Measurements from ENCODE around the gene FLNC. TPM values are rescaled to one million over a fixed set of nuclear protein-coding genes. Genes with fewer than 3 reads are reported as not detected.

The FLNC gene
- total RNA-seq, 1 experiment from 2014 or later = 6.7 TPM

DNA sequence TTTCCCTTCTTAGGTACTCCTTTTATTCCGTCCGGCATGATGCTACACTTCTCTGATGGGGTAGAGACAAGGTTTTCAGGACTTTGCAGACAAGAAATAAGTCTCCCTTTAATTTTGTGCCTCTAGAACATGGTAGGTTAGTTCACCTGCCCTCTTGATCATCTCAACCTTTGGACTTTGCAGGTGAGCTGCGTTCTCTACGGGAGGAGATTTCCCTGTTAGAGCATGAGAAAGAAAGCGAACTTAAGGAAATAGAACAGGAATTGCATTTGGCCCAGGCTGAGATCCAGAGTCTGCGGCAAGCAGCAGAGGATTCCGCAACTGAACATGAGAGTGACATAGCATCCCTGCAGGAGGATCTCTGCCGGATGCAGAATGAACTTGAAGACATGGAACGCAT is 29.2 kb upstream of the FLNC start:
- DNase-seq (ENCODE audit: low read depth) = no peak

DNA sequence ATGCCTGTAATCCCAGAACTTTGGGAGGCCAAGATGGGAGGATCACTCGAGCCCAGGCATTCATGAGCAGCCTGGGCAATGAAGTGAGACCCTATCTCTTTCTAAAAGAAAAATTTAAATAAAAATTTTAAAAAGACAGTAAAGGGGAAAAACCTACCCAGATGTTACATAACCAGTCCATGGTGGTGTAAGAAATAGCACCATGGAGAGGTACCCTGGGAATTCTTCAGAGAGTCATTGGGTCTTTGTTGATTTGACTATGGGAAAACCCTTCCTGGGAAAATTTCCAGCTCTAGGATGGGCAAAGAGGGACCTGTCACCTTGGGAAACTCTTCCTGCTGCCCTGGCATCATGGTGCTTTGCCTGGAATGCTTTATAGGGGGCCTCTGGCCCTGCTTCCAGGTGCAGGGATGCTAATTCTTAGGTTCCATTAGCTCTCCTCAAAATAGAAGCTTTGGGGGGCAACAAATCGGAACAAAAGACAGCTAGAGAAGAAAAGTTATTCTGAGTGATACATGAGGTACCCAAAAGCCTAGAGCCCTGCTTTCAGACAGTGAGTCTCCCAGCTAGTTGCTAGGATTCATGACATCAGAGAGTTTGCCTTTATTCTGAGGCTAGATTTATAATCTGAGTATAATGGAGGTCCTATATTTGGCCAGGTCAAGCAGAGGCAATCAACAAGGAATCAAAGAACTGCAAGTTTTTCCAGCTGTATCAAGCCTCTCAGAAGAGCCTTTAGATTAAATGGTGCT is 28.4 kb upstream of the FLNC start:
- no peak for DNase-seq (ENCODE audit: low read depth)

GRCh38 chr7:128804484-128804883 is 25.7 kb upstream of the FLNC start:
- no peak for DNase-seq (ENCODE audit: low read depth)

GRCh38 chr7:128805225-128805624 is 25.0 kb upstream of the FLNC start:
- DNase-seq (ENCODE audit: low read depth) = no peak

DNA sequence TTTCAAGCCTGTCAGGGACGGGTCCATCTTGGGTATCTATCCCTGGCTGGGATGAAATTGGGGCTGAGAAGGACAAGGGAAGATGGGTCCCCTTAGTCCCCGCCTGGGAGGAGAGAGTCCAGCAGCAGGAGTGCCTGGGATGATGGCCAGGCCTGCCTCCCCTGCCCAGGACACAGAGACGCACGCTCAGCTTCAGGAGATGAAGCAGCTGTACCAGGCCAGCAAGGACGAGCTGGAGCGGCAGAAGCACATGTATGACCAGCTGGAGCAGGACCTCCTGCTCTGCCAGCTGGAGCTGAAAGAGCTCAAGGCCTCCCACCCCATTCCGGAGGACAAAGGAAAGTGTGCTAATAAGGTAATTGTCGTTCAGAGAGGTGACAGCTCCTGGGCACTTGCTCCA is 23.0 kb upstream of the FLNC start:
- no peak for DNase-seq (ENCODE audit: low read depth)

DNA sequence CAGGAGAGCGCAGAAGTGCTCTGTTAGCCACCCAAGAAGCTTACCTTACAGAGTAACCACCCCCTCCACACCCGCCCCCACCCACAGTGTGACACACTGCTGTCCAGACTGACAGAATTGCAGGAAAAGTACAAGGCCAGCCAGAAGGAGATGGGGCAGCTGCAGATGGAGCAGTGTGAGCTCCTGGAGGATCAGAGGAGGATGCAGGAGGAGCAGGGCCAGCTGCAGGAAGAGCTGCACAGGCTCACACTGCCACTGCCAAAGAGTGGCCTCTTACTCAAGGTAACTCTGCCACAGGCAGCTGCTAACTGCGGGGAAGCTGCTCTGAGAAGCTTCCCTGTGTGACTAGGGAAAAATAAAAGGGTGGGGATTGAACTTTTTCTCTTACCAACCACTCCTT is 20.8 kb upstream of the FLNC start:
- DNase-seq (ENCODE audit: low read depth) = no peak

DNA sequence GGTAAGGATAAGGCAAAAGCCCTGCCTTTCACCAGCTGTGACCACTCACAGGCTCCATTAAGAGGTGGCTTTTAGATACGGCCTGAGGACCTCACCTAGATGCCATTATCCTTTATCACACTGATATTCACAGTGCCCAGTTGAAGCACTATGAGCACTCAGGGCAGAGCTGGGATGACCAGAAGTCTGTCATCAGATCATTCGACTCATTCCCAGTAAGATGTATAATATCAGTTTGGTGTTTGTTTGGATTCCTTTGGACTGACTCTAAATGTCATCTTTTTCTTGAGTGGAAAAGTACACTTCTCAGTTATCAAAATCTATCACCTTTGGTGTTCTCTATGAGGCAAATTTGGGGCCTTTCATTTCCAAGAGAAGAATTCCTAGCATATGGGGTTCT is 19.7 kb upstream of the FLNC start:
- DNase-seq (ENCODE audit: low read depth) = no peak

GRCh38 chr7:128810997-128811396 is 19.2 kb upstream of the FLNC start:
- DNase-seq (ENCODE audit: low read depth) = no peak

DNA sequence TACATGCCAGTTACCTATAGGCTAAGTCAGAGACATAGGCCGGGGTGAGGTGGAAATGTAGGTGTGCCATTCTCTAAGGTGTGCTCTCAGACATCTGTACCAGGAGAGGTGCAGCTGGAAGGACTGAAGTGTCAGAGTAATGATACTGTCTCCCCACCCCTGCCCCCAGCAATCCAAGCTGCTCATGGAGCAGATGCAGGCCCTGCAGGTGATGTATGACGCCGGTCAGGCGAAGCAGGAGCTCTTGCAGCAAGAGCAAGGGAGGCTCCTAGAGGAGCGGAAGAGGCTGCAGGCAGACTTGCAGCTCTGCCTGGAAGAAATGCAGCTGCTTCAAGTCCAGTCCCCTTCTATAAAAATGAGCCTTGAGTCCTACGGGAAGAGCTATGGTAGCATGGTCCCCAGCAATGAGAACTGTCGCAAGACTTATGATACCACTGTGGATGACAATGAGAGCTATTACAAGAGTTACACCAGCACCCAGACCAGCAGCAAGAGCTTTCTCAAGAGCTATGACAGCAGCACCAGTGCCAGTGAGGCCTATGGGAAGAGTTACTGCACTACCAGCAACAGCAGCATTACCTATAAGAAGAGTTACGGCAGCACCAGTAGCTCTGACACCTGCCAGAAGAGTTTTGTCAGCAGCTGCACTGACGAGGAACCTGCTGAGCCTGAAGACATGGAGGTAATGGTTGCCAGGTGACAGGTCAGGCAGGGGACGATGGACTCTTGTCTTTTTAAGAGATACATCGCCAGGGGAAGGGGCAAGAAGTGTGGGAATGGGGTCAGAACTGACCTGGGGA is 18.4 kb upstream of the FLNC start:
- DNase-seq (ENCODE audit: low read depth) = no peak

- DNase-seq (ENCODE audit: low read depth) = peak; percentile 70
These were observed 17.6 kb upstream of the FLNC start for GRCh38 chr7:128812514-128813168.

DNA sequence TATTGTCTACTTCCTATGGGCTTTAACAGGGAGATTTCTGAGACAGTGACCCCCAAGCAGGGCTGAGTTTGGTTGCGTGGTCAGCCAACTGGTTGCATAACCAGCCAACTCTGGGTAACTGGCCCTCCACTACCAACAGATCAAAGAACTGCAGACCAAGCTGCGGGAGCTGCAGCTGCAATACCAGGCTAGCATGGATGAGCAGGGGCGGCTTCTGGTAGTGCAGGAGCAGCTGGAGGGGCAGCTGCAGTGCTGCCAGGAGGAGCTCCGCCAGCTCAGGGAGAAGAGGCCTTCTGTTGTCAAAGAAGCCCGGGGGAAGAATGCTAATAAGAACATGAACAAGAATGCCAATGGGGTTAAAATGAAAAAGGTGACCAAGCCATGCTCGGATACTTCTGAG is 15.7 kb upstream of the FLNC start:
- DNase-seq (ENCODE audit: low read depth) = no peak

GRCh38 chr7:128815289-128815942 is 14.8 kb upstream of the FLNC start:
- no peak for DNase-seq (ENCODE audit: low read depth)

GRCh38 chr7:128818694-128819093 is 11.5 kb upstream of the FLNC start:
- DNase-seq (ENCODE audit: low read depth) = no peak

GRCh38 chr7:128821724-128822123 is 8.5 kb upstream of the FLNC start:
- no peak for DNase-seq (ENCODE audit: low read depth)

- DNase-seq (ENCODE audit: low read depth) = no peak
These were observed 3.7 kb upstream of the FLNC start for GRCh38 chr7:128826512-128826911.

- no peak for DNase-seq (ENCODE audit: low read depth)
These were observed 3.3 kb upstream of the FLNC start for GRCh38 chr7:128826916-128827247.

DNA sequence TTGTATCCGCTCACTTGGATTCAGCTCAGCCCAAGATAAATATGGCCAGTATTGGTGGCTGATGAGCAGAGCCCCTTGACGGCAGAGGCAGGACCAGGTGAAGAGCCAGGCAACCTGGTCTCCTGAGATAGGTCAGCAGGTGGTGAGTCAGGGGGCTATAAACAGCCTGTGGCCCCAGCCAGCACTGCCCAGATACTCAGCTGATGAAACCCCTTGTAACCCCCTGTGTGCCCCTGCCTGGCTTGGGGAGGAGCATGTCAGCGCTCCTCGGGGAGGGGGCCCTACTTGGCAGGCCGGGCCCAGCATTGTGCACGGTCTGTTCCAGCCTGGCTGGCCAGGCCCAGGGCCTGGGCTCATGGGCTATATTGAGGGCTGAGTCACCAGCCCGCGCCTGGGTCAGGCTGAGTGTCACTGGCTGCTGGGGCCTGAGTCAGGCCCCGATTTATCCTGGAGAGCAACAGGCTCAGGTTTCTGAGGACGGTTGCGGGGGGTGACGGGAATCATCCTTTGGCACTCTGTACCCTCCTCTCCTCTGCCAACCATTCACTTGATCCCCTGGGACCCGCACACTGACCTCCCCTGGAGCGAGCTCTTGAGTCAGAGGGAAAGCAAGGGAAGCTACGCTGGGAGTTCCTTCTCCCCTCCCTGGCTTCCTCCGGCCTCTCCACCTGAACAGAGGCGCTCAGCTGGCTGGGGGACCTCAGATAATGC is 2.8 kb upstream of the FLNC start:
- peak; percentile 87 for DNase-seq (ENCODE audit: low read depth)

DNA sequence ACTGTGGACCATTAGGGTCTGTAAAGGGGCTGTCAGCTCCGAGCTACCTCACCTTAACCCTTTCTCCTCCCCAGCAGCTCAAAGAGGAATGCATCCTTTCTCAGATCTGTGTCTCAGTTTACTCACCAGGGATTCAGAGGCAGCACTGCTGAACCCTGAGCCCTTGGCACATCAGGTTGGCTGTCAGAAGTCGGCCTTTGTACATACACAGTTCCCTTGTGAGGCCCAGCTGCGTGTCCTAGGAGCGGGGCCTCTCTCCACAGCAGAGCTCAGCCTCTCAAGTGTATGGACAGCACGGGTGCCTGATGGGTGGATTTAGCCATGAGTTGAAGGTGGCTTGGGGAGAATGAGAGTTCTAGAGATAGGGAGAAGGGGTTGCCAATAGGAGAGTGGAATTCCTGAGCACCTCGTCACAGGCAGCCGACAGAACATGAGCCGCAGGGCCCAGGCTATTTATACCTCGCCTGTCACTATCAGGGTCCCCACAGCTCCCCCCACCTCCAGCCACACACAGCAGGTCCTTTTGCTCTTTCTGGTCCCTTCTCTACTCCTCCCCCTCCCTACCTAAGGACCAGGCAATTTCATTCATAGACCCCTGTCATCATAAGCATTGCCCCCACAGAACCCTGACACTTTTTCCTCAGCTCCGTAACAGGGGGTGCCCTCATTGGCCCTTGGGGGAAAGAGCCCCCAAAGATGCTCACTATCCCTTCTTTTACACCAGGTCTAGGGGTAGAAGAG is 2.1 kb upstream of the FLNC start:
- peak; percentile 82 for DNase-seq (ENCODE audit: low read depth)

DNA sequence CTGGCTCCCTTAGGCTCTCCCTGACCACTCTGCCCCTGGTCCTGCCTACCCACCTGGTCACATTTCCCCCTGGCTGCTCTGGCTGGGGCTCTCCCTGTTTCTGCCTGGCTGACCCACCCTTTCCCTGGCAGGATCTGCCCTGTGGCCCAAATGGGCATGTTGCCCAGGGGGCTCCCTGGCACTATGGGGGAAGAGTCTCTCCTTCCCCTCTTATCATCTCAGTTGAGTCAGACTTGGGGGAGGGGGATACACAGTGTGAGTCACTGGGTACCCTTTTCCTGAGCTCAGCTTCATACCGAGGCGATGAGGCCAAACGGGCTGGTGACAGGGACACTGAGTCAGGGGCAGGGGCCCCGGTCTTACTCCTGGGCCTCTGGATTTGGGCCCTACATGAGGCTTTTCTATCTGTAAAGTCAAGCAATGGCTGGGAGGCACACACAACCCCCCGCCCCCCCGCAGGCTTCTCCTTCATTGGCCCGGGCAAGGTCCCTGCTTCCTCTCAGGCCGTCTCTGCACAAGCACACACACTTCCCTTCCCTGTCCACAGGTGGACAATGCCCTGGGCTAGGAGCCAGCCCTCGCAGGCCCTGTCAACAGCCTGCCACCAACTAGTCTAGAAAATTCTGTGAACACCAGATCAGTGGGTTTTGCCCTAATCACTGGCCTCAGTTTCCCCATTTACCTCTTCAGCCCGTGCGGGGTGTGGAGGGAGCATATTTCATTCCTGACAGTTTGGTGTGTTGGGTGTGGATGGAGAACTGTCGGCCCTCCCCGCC is 627 bp upstream of the FLNC start:
- peak; percentile 47 for DNase-seq (ENCODE audit: low read depth)

Measured in RPMI7951 (cell line).